ENCODE measurements around the gene BACE1-AS.
"Not testable (repeated sequence)": the region's sequence is repeated elsewhere in the genome, so short reads cannot be mapped to it uniquely, and the experiment has no call there.

Gene BACE1-AS

GRCh38 chr11:117290809-117291396, at the start of gene BACE1-AS:
Gene BACE1-AS (plus strand): TSS chr11:117291346.
- no peak for DNase-seq

GRCh38 chr11:117248341-117248740, 42.8 kb upstream of the BACE1-AS start:
- DNase-seq = no peak

DNA sequence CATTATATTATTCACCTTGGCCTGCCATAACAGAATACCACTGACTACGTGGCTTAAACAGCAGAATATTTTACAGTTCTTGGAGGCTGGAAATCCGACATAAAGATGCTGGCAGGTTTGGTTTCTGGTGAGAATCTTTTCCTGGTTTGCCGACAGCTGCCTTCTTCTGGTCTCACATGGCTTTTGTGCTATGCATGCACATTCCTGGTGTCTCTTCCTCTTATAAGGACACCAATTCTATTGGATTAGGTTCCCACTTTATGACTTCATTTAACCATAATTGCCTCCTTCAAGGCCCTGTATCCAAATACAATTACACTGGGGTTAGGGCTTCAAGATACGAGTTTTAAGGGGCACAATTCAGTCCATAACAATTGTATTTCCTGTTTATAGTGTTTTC, 41.6 kb upstream of the BACE1-AS start:
- DNase-seq = no peak

- no peak for DNase-seq
These were observed 39.6 kb upstream of the BACE1-AS start for GRCh38 chr11:117251506-117251905.

DNA sequence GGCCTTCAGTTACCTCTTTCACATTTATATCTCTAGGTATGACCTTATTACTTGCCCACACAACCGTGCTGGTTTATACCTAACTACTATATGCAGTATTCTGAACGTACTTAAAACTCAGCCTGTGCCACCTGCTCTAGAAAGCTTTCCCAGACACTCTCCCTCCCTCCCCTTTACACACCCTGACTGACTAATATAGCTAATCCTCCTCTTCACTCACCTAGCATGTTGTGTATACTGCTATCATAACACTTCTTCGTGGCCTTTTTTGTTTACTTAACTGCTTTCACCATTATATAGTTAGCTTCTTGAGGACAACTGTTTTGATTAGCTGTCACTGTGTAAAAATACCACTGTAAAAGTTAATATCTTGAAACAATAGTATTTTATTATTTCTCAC, 35.2 kb upstream of the BACE1-AS start:
- DNase-seq = no peak

DNA sequence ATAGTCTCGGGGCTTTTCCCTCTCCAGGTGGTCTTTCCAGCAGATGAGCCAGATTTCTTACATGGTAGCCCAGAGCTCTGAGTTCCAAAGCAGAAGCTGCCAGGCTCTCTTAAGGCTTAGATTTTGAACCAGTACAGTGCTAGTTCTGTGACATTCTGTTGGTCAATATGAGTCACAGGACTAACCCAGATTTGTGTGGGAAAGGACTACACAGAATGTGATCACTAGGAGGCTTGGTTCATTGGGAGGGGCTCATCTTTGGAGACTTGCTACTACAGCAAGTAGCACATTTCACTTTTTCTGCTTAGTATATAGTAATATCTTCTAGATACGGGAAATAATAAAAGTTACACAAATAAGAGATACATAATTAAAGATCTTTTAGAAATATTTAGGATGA, 34.6 kb upstream of the BACE1-AS start:
- DNase-seq = no peak

DNA sequence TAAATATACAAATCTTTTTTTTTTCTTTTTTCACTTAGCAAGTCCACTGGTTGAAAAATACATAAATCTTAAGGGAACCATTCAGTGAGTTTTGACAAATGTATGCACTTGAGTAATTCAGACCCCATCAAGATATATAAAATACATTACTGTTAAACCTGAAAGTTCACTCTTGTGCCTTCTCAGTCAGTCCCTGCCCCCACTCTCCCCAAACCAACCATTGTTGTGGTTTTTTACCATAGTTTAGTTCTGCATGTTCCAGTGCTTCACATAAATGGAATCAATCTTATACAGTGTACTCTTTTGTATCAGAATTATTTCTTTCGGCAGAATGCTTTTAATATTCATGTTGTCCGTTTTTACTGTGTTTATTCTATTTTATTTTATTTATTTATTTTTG, 32.6 kb upstream of the BACE1-AS start:
- DNase-seq = no peak

DNA sequence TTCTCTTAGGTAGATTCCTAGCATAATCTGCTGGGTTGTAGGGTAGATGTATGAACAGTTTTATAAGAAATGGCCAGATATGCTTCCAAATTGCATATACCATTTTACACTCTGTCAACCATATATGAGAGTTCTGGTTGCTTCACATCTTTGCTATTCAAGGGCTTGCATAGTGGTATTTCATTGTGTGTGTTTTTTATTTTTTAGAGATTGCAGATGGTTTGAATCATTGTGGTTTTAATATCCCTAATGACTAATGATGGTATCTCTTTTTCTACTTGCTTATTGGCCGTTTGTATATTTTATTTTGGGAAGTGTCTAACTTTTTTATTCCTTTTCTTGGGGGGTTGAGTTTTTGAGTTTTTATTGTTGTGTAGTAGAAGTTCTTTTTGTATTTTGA, 31.7 kb upstream of the BACE1-AS start:
- no peak for DNase-seq

- DNase-seq = not testable (repeated sequence)
These were observed 26.4 kb upstream of the BACE1-AS start for GRCh38 chr11:117264624-117265323.

DNA sequence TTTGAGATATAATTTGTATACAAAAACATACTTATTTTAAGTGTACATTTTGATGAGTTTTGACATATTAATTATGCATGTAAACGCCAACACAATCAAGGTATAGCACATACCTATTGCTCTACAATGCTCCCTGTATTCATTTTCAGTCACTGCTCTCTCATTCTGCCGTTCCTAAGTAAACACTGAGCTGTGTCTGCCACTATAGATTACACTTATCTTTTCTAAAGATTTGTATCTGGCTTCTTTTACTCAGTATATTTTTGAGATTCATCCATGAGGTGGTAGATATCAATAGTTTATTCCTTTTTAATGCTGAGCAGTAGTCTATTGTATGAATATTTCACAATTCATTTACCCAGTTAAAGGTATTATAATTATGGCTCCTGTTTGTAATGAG, 25.4 kb upstream of the BACE1-AS start:
- no peak for DNase-seq

DNA sequence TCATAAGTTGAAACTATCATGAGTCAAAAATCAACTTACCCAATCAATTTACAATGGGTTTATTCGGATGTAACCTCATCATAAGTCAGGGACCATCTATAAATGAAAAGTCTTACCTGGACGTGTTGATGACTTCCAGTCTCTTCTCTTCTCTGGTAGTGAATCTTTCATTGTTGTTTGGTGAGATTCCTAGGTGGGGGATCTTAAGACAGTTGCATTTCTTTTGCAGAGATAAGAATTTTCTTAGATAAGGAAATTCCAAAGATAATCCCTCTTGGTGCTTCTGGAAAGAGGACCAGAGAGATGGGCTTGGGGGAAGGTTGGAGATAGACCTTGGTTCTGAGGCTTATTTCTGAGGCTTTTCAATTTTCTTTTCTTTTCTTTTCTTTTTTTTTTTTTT, 21.3 kb upstream of the BACE1-AS start:
- no peak for DNase-seq

DNA sequence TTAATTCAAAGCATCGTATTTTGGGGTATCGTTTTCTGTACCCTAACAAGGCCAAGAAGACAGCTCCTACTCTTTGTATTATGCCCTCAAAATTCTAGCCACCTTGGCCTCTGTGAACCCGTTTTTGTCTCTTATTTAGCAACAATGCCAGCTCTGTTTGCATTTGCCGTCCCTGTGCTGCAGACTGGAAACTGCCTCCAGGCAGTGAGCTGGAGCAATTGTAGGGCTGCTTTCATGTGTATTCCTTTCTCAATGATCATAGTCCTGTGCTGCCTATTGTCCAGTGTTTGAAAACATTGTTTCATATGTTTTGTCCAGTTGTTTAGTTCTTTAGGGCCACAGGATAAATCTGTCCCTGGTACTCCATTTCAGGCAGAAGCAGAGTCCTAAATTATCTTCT, 19.9 kb upstream of the BACE1-AS start:
- DNase-seq = no peak

DNA sequence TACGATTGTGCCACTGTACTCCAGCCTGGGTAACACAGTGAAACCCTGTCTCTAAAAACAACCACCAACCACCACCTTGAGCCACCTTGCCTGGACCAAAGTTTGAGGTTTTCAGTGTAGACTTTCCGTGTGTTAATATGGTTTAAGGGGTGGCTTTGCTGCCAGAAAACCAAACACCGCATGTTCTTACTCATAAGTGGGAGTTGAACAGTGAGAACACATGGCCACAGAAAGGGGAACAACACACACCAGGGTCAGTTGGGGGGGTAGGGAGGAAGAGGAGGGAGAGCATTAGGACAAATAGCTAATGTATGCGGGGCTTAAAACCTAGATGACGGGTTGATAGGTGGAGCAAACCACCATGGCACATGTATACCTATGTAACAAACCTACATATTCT, 19.0 kb upstream of the BACE1-AS start:
- DNase-seq = not testable (repeated sequence)

DNA sequence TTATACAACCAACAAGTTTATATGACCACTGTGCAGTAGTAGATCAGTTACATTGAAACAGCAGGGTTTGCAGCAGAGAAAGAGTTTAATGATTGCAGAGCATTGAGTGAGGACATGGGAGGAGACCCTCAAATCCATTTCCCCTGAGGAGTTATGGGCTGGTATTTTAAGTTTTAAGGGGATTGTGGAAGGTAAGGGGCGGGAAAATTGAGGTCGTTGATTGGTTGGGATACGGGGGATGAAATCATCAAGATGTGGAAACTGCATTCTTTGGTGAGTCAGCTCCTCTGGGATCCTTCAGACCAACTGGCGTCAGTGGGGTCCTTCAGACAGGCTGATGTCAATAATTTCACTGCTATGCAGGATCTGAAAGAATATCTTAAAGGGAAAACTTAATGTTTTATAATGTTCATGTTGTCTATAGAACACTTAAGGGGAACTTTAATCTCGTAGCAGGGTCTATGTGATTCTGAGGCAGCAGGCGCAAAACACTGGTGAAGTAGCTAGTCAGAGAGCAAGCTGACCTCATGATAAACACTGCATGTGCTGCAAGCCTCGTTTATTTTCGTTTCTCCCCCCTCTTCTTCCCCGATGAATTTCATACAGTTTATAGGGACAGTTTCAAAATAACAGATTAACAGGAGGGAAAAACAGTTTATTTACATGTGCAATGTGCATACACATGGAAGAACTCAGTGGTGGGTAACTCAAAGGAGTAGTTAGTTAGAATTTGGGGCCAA, 17.4 kb upstream of the BACE1-AS start:
- no peak for DNase-seq

DNA sequence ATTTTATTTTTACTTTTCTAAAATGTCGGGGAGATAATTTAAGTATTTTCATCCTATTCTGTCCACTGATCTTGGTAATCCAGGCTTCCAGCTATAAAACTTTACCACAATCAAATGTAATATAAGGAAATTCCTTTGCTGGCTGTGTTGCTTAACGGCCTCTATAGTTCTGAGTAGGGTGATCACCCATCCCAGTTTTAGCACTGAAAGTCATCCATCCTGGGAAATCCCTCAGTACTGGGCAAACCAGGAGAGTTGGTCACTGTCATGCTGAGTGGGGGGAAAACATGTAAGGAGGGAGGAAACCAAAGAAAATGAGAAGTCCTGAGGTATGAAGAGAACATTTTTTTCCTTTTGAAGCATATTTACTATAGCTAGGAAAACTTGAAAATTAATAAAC, 12.8 kb upstream of the BACE1-AS start:
- no peak for DNase-seq

DNA sequence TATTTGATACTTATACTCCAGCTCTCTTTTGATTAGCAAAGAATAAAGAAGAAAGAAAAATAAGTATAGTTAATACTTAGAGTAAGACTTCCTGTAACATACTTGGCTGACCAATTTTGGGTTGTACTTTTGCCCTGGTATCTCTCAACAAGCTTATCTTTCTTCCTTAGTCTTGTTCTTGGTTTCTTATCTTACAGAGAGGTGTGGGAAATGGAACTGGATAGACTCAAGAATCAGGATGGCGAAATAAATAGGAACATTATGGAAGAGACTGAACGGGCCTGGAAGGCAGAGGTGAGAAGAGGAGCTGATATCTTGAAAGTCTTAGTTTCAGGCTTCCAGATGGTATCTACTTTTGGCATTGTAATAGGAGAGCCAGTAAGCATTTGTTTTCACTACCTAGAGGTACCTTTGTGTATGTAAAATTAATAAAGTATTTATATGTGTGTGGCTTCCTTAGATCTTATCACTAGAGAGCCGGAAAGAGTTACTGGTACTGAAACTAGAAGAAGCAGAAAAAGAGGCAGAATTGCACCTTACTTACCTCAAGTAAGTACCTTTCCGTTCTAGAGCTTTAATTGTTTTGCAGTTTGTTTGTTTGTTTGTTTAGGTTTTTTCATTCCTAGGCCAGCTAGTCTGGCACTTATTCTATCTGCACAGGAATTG, 11.3 kb upstream of the BACE1-AS start:
- DNase-seq = no peak

- no peak for DNase-seq
These were observed 10.0 kb upstream of the BACE1-AS start for GRCh38 chr11:117281159-117281558.

- no peak for DNase-seq
These were observed 9.3 kb upstream of the BACE1-AS start for GRCh38 chr11:117281869-117282268.

DNA sequence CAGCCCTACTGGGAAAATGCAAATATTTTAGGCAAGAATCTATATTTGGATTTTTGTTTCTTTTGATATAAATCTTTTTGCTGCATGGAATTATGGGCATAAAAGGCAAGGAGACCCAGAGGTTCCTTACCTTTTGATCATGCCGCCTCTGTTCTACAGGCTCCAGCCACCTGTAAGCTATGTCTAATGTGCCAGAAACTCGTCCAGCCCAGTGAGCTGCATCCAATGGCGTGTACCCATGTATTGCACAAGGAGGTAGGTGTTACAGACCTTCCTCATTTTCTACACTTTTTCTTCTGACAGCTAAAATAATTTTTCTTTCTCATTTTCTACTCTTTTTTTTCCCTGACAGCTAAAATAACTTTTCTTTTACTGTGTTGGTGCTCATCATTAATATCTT, 8.2 kb upstream of the BACE1-AS start:
- no peak for DNase-seq

GRCh38 chr11:117284053-117284452, 7.1 kb upstream of the BACE1-AS start:
- DNase-seq = no peak

GRCh38 chr11:117286588-117286987, 4.6 kb upstream of the BACE1-AS start:
- no peak for DNase-seq

DNA sequence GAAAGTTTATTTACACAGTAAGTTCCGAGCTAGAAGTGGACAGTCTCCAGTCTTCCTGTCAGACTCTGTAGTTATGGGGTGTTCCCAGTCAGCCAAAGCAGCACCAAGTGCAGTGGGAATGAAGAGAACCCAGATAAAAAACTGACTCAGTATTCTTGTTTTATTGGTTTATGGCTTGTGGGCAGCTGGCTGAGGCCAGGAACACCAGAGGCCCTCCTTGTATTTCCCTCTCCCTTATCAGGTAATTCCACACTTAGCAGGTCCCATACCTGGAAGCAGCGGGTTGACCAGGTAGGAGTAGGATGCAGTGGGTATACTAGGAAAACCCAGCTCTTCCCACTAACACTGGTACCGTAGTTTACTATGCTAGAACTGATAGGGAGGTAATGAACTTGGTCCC, 3.5 kb upstream of the BACE1-AS start:
- no peak for DNase-seq

DNA sequence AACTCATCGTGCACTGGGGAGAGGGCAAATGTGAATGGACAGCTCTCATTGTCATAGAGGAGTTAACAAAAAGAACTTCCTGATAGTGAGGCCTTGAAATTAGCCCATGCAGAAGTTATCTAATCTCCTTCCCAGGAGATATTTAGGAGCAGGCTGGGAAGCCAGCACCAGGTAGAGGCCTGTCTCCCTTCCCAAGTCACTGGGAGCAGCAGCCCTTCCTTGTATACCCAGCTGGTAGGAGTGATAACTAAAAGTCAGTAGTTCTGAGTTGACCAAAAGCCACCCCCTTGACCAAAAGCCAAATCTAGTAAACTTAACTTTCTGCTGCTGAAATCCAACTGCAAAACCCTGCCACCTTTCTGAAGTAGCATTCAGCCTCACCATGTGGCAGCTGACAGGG, 1.4 kb upstream of the BACE1-AS start:
- DNase-seq = no peak

- no peak for DNase-seq
These were observed 1.5 kb downstream of the BACE1-AS start for GRCh38 chr11:117292616-117293015.

Data from stimulated activated CD4-positive, alpha-beta T cell treated with anti-CD3 and anti-CD28 coated beads, Interleukin-4, amount 100 ng/mL, for 4 hours (primary cell).